Suprapubic skin (tissue), 4 donors: ENCODE data around the gene SRSF10. TPM values are rescaled to one million over a fixed set of nuclear protein-coding genes. Genes with fewer than 3 reads are reported as not detected.

Experiments used
- DNase-seq, 2 donors: peaks; one replicate each; pipeline ENCODE4 v3.0.0-alpha.2; 2019; ENCODE audit warnings: low spot score in 2 of 2
- H3K27ac ChIP-seq: fragments of 200-600 bp; sonication (generic); one replicate; pipeline ENCODE4 v1.5.1; 2019
- H3K27me3 ChIP-seq: fragments of 200-600 bp; sonication (generic); one replicate; pipeline ENCODE4 v1.5.1; 2019
- H3K36me3 ChIP-seq: fragments of 200-600 bp; sonication (generic); one replicate; pipeline ENCODE4 v1.5.1; 2019
- H3K4me1 ChIP-seq: fragments of 200-600 bp; sonication (generic); one replicate; pipeline ENCODE4 v1.5.1; 2019
- H3K4me3 ChIP-seq: fragments of 200-600 bp; sonication (generic); one replicate; pipeline ENCODE4 v1.5.1; 2019; ENCODE audit warnings: mild to moderate bottlenecking
- H3K9me3 ChIP-seq: fragments of 200-600 bp; sonication (generic); one replicate; pipeline ENCODE4 v1.5.1; 2019
- CTCF ChIP-seq, 2 donors: fragments of 200-600 bp in 1 of 2; fragments of 450-650 bp in 1 of 2; sonication (generic) in 1 of 2; IDR thresholded peaks; one replicate each; pipeline ENCODE4 v1.5.1; 2016 to 2019; ENCODE audit warnings: antibody characterized with exemption in 2 of 2, mild to moderate bottlenecking in 1 of 2, moderate library complexity in 1 of 2
- EP300 ChIP-seq: sonication (generic); formaldehyde crosslinking; IDR thresholded peaks from one replicate; pipeline ENCODE4 v1.6.1; 2017; ENCODE audit warnings: antibody characterized with exemption
- POLR2A ChIP-seq, 2 donors: fragments of 450-650 bp; IDR thresholded peaks; one replicate each; pipeline ENCODE4 v1.6.1; 2017; ENCODE audit warnings: antibody characterized with exemption in 2 of 2, mild to moderate bottlenecking in 2 of 2, moderate library complexity in 2 of 2
- POLR2AphosphoS5 ChIP-seq, 3 donors: sonication (generic); formaldehyde crosslinking; IDR thresholded peaks; one replicate each; pipeline ENCODE4 v1.6.1; 2017; ENCODE audit warnings: antibody characterized with exemption in 3 of 3
- WGBS: methylation state at CpG from one replicate; pipeline ENCODE4 v1.1.5; 2018; 5-methylcytosine and 5-hydroxymethylcytosine counted together
- total RNA-seq, 4 donors: library from RNA; depleted of rRNA; stranded (reverse); fragments of >200 nt; gene quantifications; one replicate each; pipeline ENCODE4 v1.1.0, GENCODE V29; 2016

SRSF10 gene
- total RNA-seq, 4 donors from 2014 or later = 67.7 to 162 (median 74.2) TPM

- TF ChIP-seq EP300 = no peak
- TF ChIP-seq POLR2AphosphoS5 (IDR thresholded peaks at IDR 0.05) = no peak
- TF ChIP-seq CTCF (IDR thresholded peaks at IDR 0.05) = no peak
- TF ChIP-seq POLR2A (IDR thresholded peaks at IDR 0.05) = no peak
- Histone ChIP-seq H3K27ac (no peak overlapping the region), H3K36me3 (peaks cover 53% of the 10 kb centered on the region), H3K9me3 (no peaks in the 10 kb centered on the region), H3K4me3 (no peak overlapping the region), H3K27me3 (no peaks in the 10 kb centered on the region), H3K4me1 (peaks cover 14% of the 10 kb centered on the region)
- DNase-seq = no peak
Measured at GRCh38 chr1:23966973-23967493, 13.1 kb downstream of the SRSF10 start.

DNA sequence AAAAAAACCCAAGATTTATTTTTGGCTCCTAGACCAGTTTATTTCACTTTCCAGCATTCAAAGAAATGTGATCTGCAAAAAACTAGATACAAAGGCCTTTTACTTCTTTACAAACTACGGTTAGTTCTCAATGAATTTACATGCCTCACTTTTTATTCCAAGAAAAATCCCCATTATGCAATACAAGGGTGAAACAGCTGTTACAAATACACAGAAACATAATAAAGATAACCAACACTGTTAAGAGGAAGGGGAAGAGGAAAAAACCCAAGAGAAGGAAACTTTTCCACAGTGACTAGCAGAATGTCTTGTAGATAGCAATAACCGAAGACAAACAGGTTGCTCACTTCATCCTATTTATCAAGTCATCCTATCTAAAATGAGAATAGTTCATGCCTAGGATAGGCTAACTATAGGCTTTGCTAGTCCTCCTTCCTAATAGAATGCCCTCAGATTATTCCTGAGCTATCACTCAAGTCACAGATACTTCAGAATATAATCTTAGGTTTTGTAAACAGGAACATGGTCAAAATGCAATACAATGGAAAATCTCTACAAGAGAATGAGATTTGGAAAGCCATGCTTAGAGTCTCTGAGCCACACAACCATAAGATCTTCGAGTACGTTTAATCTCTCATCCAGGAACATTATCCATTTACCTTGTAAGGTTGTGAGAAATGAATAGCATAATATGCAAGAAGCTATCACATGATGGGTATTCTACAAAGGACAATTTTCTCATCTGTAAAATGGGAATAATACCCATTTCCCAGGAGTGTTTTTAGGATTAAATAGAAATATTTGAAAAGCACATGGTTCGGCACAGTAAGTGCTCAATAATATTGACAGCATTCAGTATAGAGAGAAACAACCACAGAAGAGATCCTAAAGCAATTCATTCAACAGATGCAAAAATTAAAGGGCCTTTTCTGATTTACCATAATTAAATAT lies 15.1 kb downstream of the SRSF10 start:
- Histone ChIP-seq H3K4me1 (peaks cover 24% of the 10 kb centered on the region), H3K9me3 (no peaks in the 10 kb centered on the region), H3K27me3 (no peaks in the 10 kb centered on the region), H3K36me3 (peaks cover 33% of the 10 kb centered on the region), H3K4me3 (no peak overlapping the region), H3K27ac (no peak overlapping the region)
- TF ChIP-seq POLR2A (IDR thresholded peaks at IDR 0.05) (no peak), CTCF (IDR thresholded peaks at IDR 0.05) (no peak), EP300 (no peak), POLR2AphosphoS5 (IDR thresholded peaks at IDR 0.05) (no peak)
- WGBS = 71% methylated on average over 5 of the region's 5 CpGs
- no peak for DNase-seq

- peaks cover 25% of the 10 kb centered on the region for H3K4me1 ChIP-seq
- H3K36me3 ChIP-seq = peaks cover 28% of the 10 kb centered on the region
- H3K9me3 ChIP-seq = no peaks in the 10 kb centered on the region
- no peak overlapping the region for H3K27ac ChIP-seq
- DNase-seq = no peak
- no peaks in the 10 kb centered on the region for H3K27me3 ChIP-seq
- no peak overlapping the region for H3K4me3 ChIP-seq
- TF ChIP-seq POLR2A (IDR thresholded peaks at IDR 0.05) (no peak), POLR2AphosphoS5 (IDR thresholded peaks at IDR 0.05) (no peak), CTCF (IDR thresholded peaks at IDR 0.05) (no peak), EP300 (no peak)
- WGBS = 76% methylated on average over 3 of the region's 3 CpGs
Measured at GRCh38 chr1:23964235-23964668, 15.9 kb downstream of the SRSF10 start.

GRCh38 chr1:23963617-23964234 lies 16.4 kb downstream of the SRSF10 start:
- 73% methylated on average over 1 of the region's 1 CpG for WGBS
- Histone ChIP-seq H3K36me3 (peaks cover 28% of the 10 kb centered on the region), H3K4me3 (no peak overlapping the region), H3K27me3 (no peaks in the 10 kb centered on the region), H3K27ac (no peak overlapping the region), H3K9me3 (no peaks in the 10 kb centered on the region), H3K4me1 (peaks cover 30% of the 10 kb centered on the region)
- TF ChIP-seq CTCF (IDR thresholded peaks at IDR 0.05) (no peak), POLR2A (IDR thresholded peaks at IDR 0.05) (no peak), POLR2AphosphoS5 (IDR thresholded peaks at IDR 0.05) (no peak), EP300 (no peak)
- DNase-seq = no peak
